ENCODE results near the gene DNAJC18. TPM values are rescaled to one million over a fixed set of nuclear protein-coding genes. Genes with fewer than 3 reads are reported as not detected.
A peak's percentile ranks its signal among the peaks of the same experiment; 100 is the strongest.

DNAJC18 gene
- polyA plus RNA-seq, 1 experiment: 17.7 TPM

DNA sequence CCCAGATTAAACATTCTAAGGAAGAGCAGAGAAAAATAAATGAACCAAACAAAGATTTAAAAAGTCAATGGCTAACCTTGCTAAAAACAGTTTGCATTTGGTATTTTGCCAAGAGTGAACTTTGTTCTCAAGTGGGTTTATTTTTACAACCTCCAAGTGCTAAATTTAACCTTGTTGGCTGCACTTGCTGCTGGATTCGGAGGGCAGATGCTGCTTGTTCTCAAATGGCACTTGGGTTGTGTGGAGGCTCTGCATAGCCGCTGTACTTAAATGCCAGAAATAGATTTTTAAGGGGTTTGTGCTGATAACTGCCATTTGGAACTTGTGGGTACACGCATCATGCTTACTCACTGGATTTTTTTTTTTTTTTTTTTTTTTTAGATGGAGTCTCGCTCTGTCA lies 22.1 kb downstream of the DNAJC18 start:
- ChIA-PET POLR2A (no interaction called here), CTCF (interaction anchor here (0.6 to 9.0 kb wide), 2 partner anchors 8 to 97 kb away, joined by 3 to 231 read pairs; no protein-coding TSS in a partner anchor)
- Histone ChIP-seq H3K27ac (ENCODE audit: low read depth, low read length) (no peak overlapping the region), H3K9me3 (ENCODE audit: control insufficient read depth, insufficient read depth, low read length) (no peaks in the 10 kb centered on the region), H3K27me3 (ENCODE audit: control insufficient read depth, insufficient read depth, low read length) (no peaks in the 10 kb centered on the region), H3K4me3 (ENCODE audit: low read depth, low read length) (no peak overlapping the region)
- DNase-seq (ENCODE audit: low read depth, low spot score): peak; percentile 51
- TF ChIP-seq, protein P1, sequence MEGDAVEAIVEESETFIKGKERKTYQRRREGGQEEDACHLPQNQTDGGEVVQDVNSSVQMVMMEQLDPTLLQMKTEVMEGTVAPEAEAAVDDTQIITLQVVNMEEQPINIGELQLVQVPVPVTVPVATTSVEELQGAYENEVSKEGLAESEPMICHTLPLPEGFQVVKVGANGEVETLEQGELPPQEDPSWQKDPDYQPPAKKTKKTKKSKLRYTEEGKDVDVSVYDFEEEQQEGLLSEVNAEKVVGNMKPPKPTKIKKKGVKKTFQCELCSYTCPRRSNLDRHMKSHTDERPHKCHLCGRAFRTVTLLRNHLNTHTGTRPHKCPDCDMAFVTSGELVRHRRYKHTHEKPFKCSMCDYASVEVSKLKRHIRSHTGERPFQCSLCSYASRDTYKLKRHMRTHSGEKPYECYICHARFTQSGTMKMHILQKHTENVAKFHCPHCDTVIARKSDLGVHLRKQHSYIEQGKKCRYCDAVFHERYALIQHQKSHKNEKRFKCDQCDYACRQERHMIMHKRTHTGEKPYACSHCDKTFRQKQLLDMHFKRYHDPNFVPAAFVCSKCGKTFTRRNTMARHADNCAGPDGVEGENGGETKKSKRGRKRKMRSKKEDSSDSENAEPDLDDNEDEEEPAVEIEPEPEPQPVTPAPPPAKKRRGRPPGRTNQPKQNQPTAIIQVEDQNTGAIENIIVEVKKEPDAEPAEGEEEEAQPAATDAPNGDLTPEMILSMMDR (IDR thresholded peaks at IDR 0.05; ENCODE audit: low read depth, low read length): no peak

DNA sequence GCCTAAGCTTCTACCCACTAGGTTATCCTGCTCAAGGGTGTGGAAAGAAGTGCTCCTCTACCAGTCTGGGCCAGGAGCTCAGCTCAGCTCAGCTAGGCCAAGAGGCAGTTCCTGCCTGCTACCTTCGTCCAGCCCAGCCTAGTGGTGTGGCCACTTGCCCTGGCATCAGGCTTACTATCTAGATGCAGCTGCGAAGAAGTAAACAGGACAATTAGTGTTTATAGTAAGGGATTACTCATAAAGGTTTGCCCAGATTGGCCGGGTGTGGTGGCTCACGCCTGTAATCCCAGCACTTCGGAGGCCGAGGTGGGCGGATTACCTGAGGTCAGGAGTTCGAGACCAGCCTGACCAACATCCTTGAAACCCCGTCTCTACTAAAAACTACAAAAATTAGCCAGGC lies 22.7 kb downstream of the DNAJC18 start:
- Histone ChIP-seq H3K27ac (ENCODE audit: low read depth, low read length) (no peak overlapping the region), H3K4me3 (ENCODE audit: low read depth, low read length) (no peak overlapping the region), H3K9me3 (ENCODE audit: control insufficient read depth, insufficient read depth, low read length) (no peaks in the 10 kb centered on the region), H3K27me3 (ENCODE audit: control insufficient read depth, insufficient read depth, low read length) (no peaks in the 10 kb centered on the region)
- no peak for DNase-seq (ENCODE audit: low read depth, low spot score)
- TF ChIP-seq, protein P1 (IDR thresholded peaks at IDR 0.05; ENCODE audit: low read depth, low read length): no peak
- POLR2A ChIA-PET: no interaction called here
- CTCF ChIA-PET: interaction anchor here (0.6 kb wide), 1 partner anchor 8 kb away, joined by 3 read pairs; no protein-coding TSS in a partner anchor

DNA sequence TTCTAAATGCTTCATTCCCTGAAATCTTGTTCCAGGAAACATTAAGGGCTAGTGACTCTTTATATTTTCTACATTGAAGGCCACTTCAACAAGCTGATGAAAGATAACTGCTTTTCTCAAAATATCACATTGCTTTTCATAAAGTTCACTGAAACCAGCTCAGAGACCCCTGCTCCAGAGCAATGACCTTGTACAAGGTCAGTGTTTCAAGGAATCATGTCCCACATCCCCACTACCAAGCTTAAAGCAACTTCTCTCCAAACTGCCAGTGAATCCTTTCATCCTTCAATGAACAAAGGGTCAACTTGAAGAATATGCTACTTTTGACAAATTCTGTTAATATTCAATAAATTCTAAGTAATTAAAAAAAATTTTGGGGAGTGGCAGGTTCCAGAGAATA lies 23.5 kb downstream of the DNAJC18 start:
- TF ChIP-seq, protein P1 (IDR thresholded peaks at IDR 0.05; ENCODE audit: low read depth, low read length): no peak
- ChIA-PET CTCF (interaction anchor here (0.5 to 0.8 kb wide), 2 partner anchors 9 to 440 kb away, joined by 3 to 6 read pairs; no protein-coding TSS in a partner anchor), POLR2A (no interaction called here)
- Histone ChIP-seq H3K9me3 (ENCODE audit: control insufficient read depth, insufficient read depth, low read length) (no peaks in the 10 kb centered on the region), H3K4me3 (ENCODE audit: low read depth, low read length) (no peak overlapping the region), H3K27ac (ENCODE audit: low read depth, low read length) (no peak overlapping the region), H3K27me3 (ENCODE audit: control insufficient read depth, insufficient read depth, low read length) (no peaks in the 10 kb centered on the region)
- no peak for DNase-seq (ENCODE audit: low read depth, low spot score)

DNA sequence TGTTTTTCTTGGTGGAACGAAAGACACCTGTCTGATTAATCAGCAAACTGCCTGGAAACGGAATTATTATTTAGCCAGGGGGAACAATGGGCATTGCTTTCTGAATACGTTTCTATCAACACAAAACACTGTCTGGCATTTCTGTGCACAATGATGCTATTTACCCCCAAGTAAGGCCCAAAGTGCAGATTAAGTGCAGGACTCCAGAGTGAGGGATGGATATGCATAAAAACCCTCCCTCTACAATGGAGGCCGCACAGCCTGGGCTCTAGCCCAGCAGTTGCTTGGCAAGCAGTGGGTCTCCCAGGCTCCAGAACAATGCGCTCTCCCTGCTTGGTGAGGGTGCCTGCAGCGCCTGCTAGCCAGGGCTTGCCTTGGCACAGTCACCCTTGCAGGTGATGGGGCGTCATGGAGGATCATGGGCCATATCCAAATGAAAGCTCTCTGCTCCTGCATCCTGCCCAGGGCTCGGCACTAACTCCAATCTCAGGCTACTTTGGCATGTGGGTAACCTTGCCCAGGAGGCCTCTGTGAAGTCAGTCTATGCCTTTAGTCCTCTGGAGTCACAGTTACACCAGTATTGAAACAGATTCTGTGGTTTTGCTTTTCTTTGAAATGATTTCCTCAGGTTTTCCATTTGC lies 24.0 kb downstream of the DNAJC18 start:
- ChIA-PET CTCF (interaction anchor here (0.5 to 0.8 kb wide), 2 partner anchors 9 to 439 kb away, joined by 3 to 6 read pairs; no protein-coding TSS in a partner anchor), POLR2A (no interaction called here)
- DNase-seq (ENCODE audit: low read depth, low spot score): no peak
- H3K4me3 ChIP-seq (ENCODE audit: low read depth, low read length): no peak overlapping the region
- H3K27ac ChIP-seq (ENCODE audit: low read depth, low read length): no peak overlapping the region
- H3K27me3 ChIP-seq (ENCODE audit: control insufficient read depth, insufficient read depth, low read length): no peaks in the 10 kb centered on the region
- TF ChIP-seq, protein P1 (IDR thresholded peaks at IDR 0.05; ENCODE audit: low read depth, low read length): no peak
- H3K9me3 ChIP-seq (ENCODE audit: control insufficient read depth, insufficient read depth, low read length): no peaks in the 10 kb centered on the region

DNA sequence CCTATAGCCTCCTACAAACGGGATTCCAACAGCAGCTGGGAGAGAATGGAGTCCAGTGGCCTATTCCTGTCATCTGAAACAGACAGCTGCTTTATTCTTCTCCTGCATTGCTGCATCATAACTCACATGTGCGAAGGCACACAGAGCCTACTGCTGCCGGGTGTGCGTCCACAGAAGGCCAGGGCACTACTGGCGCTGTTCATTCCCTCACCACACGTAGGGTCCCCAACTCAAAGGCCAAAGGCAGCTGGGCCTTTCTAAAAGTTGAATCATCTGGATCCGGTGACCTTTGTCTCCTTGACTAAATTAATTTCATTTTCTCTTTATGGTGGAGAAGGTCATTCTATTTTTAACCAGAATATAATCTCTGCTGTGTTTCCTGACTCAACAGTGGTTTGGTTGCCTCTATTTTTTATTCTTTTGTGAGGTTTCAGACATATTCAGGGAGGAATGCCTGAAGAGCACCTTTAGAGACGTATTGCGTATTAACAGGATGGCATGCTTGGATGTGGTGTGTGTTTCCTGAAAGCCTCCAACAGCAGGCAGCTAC lies 24.7 kb downstream of the DNAJC18 start:
- Histone ChIP-seq H3K4me3 (ENCODE audit: low read depth, low read length) (no peak overlapping the region), H3K27me3 (ENCODE audit: control insufficient read depth, insufficient read depth, low read length) (no peaks in the 10 kb centered on the region), H3K9me3 (ENCODE audit: control insufficient read depth, insufficient read depth, low read length) (no peaks in the 10 kb centered on the region), H3K27ac (ENCODE audit: low read depth, low read length) (no peak overlapping the region)
- TF ChIP-seq, protein P1 (IDR thresholded peaks at IDR 0.05; ENCODE audit: low read depth, low read length): no peak
- DNase-seq (ENCODE audit: low read depth, low spot score): no peak
- ChIA-PET CTCF (interaction anchor here (0.7 to 1.1 kb wide), 2 partner anchors 8 to 99 kb away, joined by 3 to 4 read pairs; no protein-coding TSS in a partner anchor), POLR2A (interaction anchor here (0.6 kb wide), 1 partner anchor 9 kb away, joined by 3 read pairs; no protein-coding TSS in a partner anchor)
